D341Med (cell line): Measurements from ENCODE around the gene NPIPB2.

Experiments used
- DNase-seq: peaks from one replicate; pipeline ENCODE4 v3.0.0; 2012; ENCODE audit warnings: low spot score

NPIPB2 gene

DNA sequence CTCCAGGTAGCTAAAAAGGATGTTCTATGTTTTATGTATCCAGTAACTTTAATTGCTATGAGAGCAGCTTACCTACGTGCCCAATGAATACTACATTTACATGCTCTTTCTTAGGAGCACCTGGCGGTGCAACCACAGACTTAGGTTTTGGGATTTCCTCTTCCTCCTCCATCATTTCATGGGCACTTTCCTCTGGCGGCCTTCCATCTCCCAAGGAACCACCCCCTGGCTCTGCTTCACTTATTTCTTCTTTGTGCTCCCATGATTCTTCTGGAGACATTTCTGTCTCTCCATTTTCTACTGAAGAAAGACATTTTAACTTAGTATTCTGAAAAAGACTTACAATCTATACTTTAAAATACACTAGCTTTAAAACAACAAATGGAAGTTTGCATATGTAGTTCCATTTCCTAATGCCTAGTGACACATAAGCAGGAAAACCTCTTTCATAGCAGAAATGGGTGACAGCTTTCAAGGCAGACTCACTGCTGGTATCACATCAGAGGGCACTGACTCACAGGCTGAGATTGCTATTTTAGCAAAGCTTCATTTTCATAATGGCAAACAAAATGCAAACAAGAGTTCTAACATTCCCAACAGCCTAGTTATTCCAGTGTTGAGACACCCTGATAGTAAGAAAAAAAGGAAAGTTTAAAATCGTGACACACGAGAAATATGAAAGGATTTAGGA, 45.2 kb downstream of the NPIPB2 start:
- no peak for DNase-seq

- DNase-seq, result no peak
Observed at GRCh38 chr16:11893571-11893970, 48.3 kb downstream of the NPIPB2 start.

GRCh38 chr16:11892761-11893160, 49.1 kb downstream of the NPIPB2 start:
- no peak for DNase-seq

DNA sequence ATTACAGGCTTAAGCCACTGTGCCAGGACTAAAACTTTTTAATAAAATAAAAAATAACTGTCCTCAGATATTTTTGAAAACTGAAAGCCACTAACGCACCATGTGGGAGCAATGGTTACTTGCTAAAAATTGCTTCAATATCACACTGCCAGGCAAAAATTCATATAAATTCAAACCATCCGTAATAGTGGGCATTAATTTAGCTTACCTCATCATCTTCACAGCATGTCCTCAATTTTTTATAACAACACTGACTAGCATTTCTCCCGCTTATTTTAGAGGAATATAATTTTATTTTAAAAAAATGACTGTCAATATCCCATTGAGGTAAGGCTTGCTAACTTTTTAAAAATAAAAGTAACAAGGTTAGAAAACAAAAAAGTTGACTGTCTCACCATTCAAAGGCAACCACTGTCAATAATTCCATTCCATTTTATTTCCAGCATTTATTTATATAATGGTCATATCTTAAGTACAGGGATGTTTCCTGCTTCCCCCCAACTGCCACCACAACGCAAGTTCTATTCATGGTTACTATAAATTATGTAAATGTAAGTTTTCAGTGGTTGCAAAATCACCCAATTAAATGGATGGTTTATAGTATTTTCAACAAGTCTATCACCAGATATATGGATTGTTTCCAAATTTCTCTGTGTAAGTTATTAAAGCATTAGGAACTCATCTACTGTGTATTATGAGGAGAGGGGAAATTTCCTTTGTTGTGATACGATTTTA, 51.4 kb downstream of the NPIPB2 start:
- DNase-seq, result no peak

DNA sequence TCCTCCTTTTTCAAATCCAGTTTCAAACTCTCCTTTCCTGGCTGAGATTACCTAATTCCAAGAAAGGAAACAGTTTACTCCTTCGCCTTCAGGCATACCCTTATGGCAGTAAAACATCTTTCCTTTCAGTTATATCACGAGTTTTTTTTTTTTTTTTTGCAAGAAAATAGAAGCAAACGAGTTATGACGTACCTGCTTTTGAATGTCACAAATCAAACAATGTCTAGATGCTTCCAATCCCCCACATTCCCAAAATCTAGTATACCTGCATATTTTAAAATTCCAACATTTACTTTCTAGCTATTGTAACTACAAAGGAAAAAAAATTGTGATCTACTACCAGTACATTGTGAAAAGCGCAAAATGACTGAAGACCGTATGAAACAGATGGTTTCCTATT, 55.0 kb downstream of the NPIPB2 start:
- DNase-seq, result no peak

DNA sequence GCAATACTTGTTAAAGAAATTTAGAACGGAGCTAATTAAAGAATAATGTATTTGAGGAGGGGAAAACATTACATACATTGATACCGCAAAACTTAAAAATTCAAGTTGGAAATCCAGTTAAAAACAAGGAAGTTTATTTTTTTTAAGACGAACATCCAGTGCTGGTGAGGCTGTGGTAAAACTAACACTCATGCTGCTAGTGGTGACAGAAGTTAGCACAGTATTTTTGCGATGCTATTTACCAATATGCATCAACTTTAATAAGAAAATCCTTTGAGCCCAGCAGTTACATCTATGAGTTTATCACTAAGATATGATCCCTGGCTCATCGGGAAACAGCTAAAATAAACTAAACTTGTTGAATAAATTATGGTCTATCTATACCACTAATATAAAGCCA, 57.8 kb downstream of the NPIPB2 start:
- DNase-seq, result no peak

DNA sequence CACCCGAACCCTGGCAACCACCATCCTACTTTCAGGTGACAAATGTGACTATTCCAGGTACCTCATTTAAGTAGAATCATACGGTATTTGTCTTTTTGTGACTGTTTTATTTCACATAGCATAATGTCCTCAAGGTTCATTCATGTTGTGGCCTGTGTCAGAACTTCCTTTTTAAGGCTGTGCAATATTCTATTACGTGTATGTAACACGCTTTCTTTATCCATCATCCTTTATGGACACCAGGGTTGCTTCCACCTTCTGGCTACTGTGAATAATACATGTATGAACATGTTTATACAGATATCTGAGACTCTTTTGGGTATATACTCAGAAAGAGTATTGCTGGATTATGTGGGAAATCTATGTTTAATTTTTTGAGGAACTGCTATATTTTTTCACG, 61.8 kb downstream of the NPIPB2 start:
- no peak for DNase-seq

DNA sequence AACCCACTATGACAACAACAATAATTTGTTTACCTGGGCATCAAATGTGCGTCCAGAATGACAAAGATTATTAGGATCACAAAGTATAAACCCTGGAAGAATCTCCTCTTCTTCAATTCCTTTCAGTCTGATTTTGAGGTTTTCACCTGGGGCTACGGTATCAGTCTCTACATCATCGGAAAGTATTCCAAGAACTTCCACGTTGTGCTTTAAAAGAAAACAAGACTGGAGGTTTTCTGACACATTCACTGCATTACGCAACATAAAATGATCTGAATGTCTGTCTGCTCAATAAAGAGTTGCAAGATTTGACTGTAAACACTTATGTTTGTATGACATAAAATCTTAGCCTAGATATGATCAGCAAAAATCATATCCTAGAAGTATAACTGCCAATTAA, 64.5 kb downstream of the NPIPB2 start:
- DNase-seq, result no peak
